ENCODE measurements around the gene ENTPD7.
"Not testable (repeated sequence)": the region's sequence is repeated elsewhere in the genome, so short reads cannot be mapped to it uniquely, and the experiment has no call there.

ENTPD7 gene

DNA sequence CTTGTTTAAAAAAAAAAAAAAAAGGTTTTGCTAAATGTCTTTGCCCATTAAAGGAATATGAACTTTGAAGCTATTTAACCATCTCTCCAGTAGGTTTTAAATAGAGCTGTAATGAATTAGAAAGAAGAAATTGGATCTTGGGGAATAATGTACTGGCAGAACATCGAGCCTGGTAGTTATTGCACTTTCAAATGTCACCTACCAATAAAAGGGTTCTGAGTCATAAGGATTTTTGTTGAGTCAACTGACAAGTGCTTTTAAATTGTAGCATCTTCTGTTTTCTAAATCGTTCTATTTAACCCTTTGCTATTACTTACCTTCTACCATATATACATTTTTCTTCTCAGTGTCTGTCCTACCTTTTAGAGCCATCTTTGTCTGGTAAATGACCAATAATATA, 83.4 kb downstream of the ENTPD7 start:
- no peak for DNase-seq (ENCODE audit: low read depth in 4 of 4, low spot score in 1 of 4)

GRCh38 chr10:99743841-99744240, 84.5 kb downstream of the ENTPD7 start:
- no peak for DNase-seq (ENCODE audit: low read depth in 4 of 4, low spot score in 1 of 4)

GRCh38 chr10:99746166-99746565, 86.9 kb downstream of the ENTPD7 start:
- not testable (repeated sequence) for DNase-seq (ENCODE audit: low read depth in 4 of 4, low spot score in 1 of 4)

DNA sequence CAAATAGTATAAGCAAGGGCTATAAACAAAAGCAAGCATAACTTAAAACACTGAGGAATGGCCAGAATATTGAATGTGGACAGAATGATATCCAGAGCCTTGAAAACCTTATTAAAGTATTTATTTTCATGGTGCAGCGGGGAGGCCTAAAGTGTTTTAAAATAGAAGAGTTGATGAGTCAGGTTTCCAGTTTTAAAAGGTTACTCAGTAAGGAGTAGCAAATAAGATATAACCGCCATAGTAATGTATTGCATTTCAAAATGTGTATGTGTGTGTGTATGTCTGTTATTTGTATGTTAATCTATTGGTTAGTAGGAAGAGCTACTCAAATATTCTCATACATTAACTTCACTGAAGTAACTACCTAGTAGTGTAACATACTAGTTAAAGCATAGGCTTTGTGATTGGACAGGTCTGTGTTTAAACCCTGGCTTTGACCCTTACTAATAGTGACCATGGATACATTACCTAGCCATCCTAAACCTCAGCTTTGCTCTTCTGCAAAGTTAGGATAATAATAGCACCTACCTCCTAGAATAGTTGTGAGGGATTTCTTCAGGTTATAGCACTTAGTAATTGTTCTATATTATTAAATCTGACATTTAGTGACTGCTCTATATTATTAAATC, 89.6 kb downstream of the ENTPD7 start:
- DNase-seq (ENCODE audit: low read depth in 4 of 4, low spot score in 1 of 4): no peak

DNA sequence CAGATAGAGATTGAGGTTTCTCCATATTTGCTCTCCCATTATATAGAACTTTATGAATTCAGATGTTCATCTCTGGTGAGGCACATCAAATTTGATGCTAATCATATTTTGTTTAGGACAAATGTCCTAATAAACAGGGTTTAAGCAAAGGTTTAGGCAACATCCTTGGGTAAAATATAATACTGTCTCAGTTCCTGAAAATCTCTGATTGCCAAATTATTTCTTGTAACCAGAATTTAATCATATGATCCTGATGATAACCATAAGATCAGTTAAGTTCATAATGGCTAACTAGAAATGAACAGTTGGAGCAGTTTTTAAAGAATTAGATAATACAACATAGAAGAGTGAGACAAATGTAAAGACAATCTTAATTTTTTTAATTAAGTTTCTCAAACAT, 91.3 kb downstream of the ENTPD7 start:
- no peak for DNase-seq (ENCODE audit: low read depth in 4 of 4, low spot score in 1 of 4)

DNA sequence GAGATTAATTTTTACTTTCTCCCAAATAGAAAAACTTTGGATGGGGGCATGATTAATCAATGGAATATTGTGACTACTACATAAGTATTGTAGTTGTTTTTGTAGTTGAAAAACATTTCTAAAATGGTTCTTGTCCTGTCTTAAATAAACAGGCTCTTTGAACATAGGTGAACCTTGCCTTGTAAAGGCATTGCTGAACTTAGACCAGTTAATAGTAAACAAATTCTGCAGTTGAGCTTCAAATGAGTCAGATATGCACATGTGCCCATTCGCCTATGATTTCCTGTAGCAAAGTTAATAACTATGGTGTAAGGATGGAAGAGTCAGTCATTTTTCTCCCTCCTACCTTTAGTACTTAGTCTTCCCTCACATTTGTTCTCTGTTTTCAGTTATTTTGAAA, 95.4 kb downstream of the ENTPD7 start:
- no peak for DNase-seq (ENCODE audit: low read depth in 4 of 4, low spot score in 1 of 4)

All from stimulated activated CD4-positive, alpha-beta T cell treated with anti-CD3 and anti-CD28 coated beads, Interleukin-1b, Interleukin-23, amount 100 ng/mL, for 24 hours (primary cell).